Sciatic nerve (tissue), 2 donors: ENCODE results near the gene ABITRAM. TPM values are rescaled to one million over a fixed set of nuclear protein-coding genes. Genes with fewer than 3 reads are reported as not detected.
"Not testable (repeated sequence)": the region's sequence is repeated elsewhere in the genome, so short reads cannot be mapped to it uniquely, and the experiment has no call there.

ENCODE experiments used
- ATAC-seq: fragments of 200-7000 bp; cut with Tn5 transposase; one replicate; pipeline ENCODE4 v1.9.1; 2020; ENCODE audit warnings: mild to moderate bottlenecking, moderate library complexity
- DNase-seq: peaks from one replicate; pipeline ENCODE4 v3.0.0-alpha.2; 2020; ENCODE audit warnings: low spot score
- intact Hi-C: fragments of 100-400 bp; cut with DNase I; formaldehyde crosslinking; loops from one replicate; pipeline ENCODE4 v1.14.2; 2022
- total RNA-seq: library from RNA; stranded (reverse); fragmentation: NEBNext Ultra II Directional; extraction: Animal tissue kit (Norgen Biotek cat#: 25700); gene quantifications from one replicate; pipeline ENCODE4 v1.2.1, GENCODE V29; 2021
- donor health status: DM: no; HTN: no; CAD: no.
- donor health status: DM: no; HTN: no; CAD: no.

The ABITRAM gene
- total RNA-seq, 1 donor from 2014 or later = 11.2 TPM

- intact Hi-C loops = no loop called here
- DNase-seq (no peak), ATAC-seq (no peak)
Measured at GRCh38 chr9:108921200-108921599, 13.0 kb upstream of the ABITRAM start.

- ATAC-seq (no peak), DNase-seq (no peak)
- intact Hi-C loops = no loop called here
Measured at GRCh38 chr9:108924466-108924865, 9.7 kb upstream of the ABITRAM start.

GRCh38 chr9:108928386-108928785 lies 5.8 kb upstream of the ABITRAM start:
- intact Hi-C loops = no loop called here
- no peak for ATAC-seq
- no peak for DNase-seq

GRCh38 chr9:108933231-108933717 lies 926 bp upstream of the ABITRAM start:
- DNase-seq (no peak), ATAC-seq (no peak)

GRCh38 chr9:108933718-108934322 lies 380 bp upstream of the ABITRAM start, which contains the start of gene ELP1:
TSS of gene ELP1 (minus strand) at chr9:108934124. CDS start at chr9:108931146, 2,978 bp downstream.
- intact Hi-C loops = loop anchor here (2.0 kb wide), 1 partner anchor 57 kb away; no protein-coding TSS in a partner anchor
- DNase-seq (peak; percentile 95), ATAC-seq (peak; percentile 95)

More at GRCh38 chr9:108933231-108933717, 926 bp upstream of the ABITRAM start:
- intact Hi-C loops = loop anchor here (2.0 kb wide), 1 partner anchor 58 kb away; no protein-coding TSS in a partner anchor

GRCh38 chr9:108937561-108938305 lies 3.5 kb downstream of the ABITRAM start:
- ATAC-seq = no peak
- intact Hi-C loops = no loop called here

GRCh38 chr9:108939975-108940374 lies 5.8 kb downstream of the ABITRAM start:
- ATAC-seq (no peak), DNase-seq (no peak)
- intact Hi-C loops = no loop called here

More at GRCh38 chr9:108937561-108938305, 3.5 kb downstream of the ABITRAM start:
- DNase-seq = no peak

GRCh38 chr9:108950168-108950567 lies 16.0 kb downstream of the ABITRAM start:
- ATAC-seq (no peak), DNase-seq (no peak)
- intact Hi-C loops = no loop called here

GRCh38 chr9:108951578-108951977 lies 17.4 kb downstream of the ABITRAM start:
- ATAC-seq (no peak), DNase-seq (no peak)
- intact Hi-C loops = no loop called here

- DNase-seq (no peak), ATAC-seq (peak; percentile 78)
- intact Hi-C loops = no loop called here
Measured at GRCh38 chr9:108953983-108954574, 19.9 kb downstream of the ABITRAM start.

GRCh38 chr9:108956022-108956630 lies 21.9 kb downstream of the ABITRAM start:
- intact Hi-C loops = no loop called here
- DNase-seq (no peak), ATAC-seq (no peak)

- intact Hi-C loops = no loop called here
Measured at GRCh38 chr9:108956631-108957026, 22.4 kb downstream of the ABITRAM start.

GRCh38 chr9:108960331-108960730 lies 26.1 kb downstream of the ABITRAM start:
- DNase-seq = no peak
- ATAC-seq = no peak
- intact Hi-C loops = no loop called here

More at GRCh38 chr9:108956631-108957026, 22.4 kb downstream of the ABITRAM start:
- ATAC-seq (no peak), DNase-seq (no peak)

- no peak for DNase-seq
- intact Hi-C loops = no loop called here
- ATAC-seq = no peak
Measured at GRCh38 chr9:108961151-108961550, 27.0 kb downstream of the ABITRAM start.

GRCh38 chr9:108963459-108964143 lies 29.4 kb downstream of the ABITRAM start:
- intact Hi-C loops = no loop called here
- ATAC-seq (no peak), DNase-seq (no peak)

GRCh38 chr9:108967916-108968315 lies 33.7 kb downstream of the ABITRAM start:
- DNase-seq (no peak), ATAC-seq (no peak)
- intact Hi-C loops = no loop called here

GRCh38 chr9:108971392-108971791 lies 37.2 kb downstream of the ABITRAM start:
- intact Hi-C loops, DNase-seq, ATAC-seq: not testable (repeated sequence)

- intact Hi-C loops = no loop called here
- DNase-seq = no peak
- ATAC-seq = no peak
Measured at GRCh38 chr9:108972186-108972585, 38.0 kb downstream of the ABITRAM start.
